ENCODE results near the gene RTBDN.

DNA sequence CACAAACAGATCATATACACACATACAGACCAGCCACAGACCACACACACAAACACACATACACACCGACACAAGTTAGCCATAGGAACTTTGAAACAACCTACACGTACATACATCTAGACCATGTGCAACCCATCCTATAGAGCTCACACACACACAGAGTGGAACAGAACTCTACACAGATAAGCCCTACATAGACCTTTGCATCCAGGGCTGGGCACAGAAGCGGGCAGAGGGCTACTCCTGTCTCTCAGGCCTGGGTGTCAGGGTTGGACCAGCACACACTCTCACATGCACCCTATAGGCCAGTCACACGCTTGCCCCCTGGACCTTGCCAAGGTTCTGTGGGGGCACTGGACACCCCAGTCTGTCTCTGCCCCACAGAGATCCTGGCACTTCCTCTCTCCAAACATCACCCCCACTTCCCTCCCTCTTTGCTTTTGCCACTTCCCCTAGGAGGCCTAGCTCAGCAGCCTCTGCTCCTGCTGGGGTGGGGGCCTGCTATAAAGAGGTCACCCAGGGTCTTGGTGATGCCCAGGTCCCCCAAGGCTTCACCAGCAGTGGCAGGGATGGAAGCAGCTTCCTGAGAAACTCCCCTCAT, 48.8 kb downstream of the RTBDN start:
- TF ChIP-seq, protein P1, sequence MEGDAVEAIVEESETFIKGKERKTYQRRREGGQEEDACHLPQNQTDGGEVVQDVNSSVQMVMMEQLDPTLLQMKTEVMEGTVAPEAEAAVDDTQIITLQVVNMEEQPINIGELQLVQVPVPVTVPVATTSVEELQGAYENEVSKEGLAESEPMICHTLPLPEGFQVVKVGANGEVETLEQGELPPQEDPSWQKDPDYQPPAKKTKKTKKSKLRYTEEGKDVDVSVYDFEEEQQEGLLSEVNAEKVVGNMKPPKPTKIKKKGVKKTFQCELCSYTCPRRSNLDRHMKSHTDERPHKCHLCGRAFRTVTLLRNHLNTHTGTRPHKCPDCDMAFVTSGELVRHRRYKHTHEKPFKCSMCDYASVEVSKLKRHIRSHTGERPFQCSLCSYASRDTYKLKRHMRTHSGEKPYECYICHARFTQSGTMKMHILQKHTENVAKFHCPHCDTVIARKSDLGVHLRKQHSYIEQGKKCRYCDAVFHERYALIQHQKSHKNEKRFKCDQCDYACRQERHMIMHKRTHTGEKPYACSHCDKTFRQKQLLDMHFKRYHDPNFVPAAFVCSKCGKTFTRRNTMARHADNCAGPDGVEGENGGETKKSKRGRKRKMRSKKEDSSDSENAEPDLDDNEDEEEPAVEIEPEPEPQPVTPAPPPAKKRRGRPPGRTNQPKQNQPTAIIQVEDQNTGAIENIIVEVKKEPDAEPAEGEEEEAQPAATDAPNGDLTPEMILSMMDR (IDR thresholded peaks at IDR 0.05): no peak
- no peak for TF ChIP-seq POLR2A (IDR thresholded peaks at IDR 0.05)
